Gastroesophageal sphincter (tissue), 4 donors: Measurements from ENCODE around the gene SH2D5. TPM values are rescaled to one million over a fixed set of nuclear protein-coding genes. Genes with fewer than 3 reads are reported as not detected.

Experiments used
- ATAC-seq: fragments of 150-250 bp; one replicate; pipeline ENCODE4 v1.9.1; 2016; ENCODE audit warnings: mild to moderate bottlenecking, moderate library complexity
- H3K27ac ChIP-seq, 4 donors: fragments of 200-600 bp; sonication (generic) in 3 of 4; 1 replicate in 3 of 4; 2 replicates in 1 of 4; pipeline ENCODE4 v1.5.1; 2016 to 2019
- H3K27me3 ChIP-seq: fragments of 200-600 bp; sonication (generic); one replicate; pipeline ENCODE4 v1.5.1; 2019
- H3K36me3 ChIP-seq, 2 donors: fragments of 200-600 bp; sonication (generic); one replicate each; pipeline ENCODE4 v1.5.1; 2019; ENCODE audit warnings: control low read depth in 1 of 2
- H3K4me1 ChIP-seq, 3 donors: fragments of 200-600 bp; sonication (generic); 1 replicate in 2 of 3; 2 replicates in 1 of 3; pipeline ENCODE4 v1.5.1; 2016 to 2019; ENCODE audit warnings: control low read depth in 2 of 3
- H3K4me3 ChIP-seq, 2 donors: fragments of 200-600 bp; sonication (generic); one replicate each; pipeline ENCODE4 v1.5.1; 2019; ENCODE audit warnings: mild to moderate bottlenecking in 1 of 2, moderate library complexity in 1 of 2
- H3K9me3 ChIP-seq, 3 donors: fragments of 200-600 bp; sonication (generic); one replicate each; pipeline ENCODE4 v1.5.1; 2017 to 2019; ENCODE audit warnings: control low read depth in 2 of 3
- CTCF ChIP-seq, 4 experiments: fragments of 200-600 bp in 2 of 4; fragments of 450-650 bp in 2 of 4; sonication (generic) in 1 of 4; IDR thresholded peaks; one replicate each; pipeline ENCODE4 v1.5.1; 2017 to 2019; ENCODE audit warnings: antibody characterized with exemption in 4 of 4, mild to moderate bottlenecking in 2 of 4, moderate library complexity in 2 of 4
- EP300 ChIP-seq: sonication (generic); formaldehyde crosslinking; IDR thresholded peaks from one replicate; pipeline ENCODE4 v1.6.1; 2017; ENCODE audit warnings: antibody characterized with exemption, mild to moderate bottlenecking
- POLR2A ChIP-seq, 2 donors: fragments of 450-650 bp; IDR thresholded peaks; one replicate each; pipeline ENCODE4 v1.6.1; 2017; ENCODE audit warnings: antibody characterized with exemption in 2 of 2, mild to moderate bottlenecking in 2 of 2, moderate library complexity in 1 of 2
- POLR2AphosphoS5 ChIP-seq: sonication (generic); formaldehyde crosslinking; IDR thresholded peaks from one replicate; pipeline ENCODE4 v1.6.1; 2017; ENCODE audit warnings: antibody characterized with exemption
- WGBS, 2 donors: methylation state at CpG; one replicate each; pipeline ENCODE4 v1.1.5; 2018; ENCODE audit warnings: low coverage in 1 of 2; 5-methylcytosine and 5-hydroxymethylcytosine counted together
- total RNA-seq, 4 donors: library from RNA; depleted of rRNA; stranded (reverse); fragments of >200 nt; gene quantifications; one replicate each; pipeline ENCODE4 v1.1.0, GENCODE V29; 2016

Gene SH2D5
- total RNA-seq, 4 donors from 2014 or later, result 0.47 to 6.9 (median 1.1) TPM

GRCh38 chr1:20713440-20713839 is 19.1 kb downstream of the SH2D5 start:
- peaks cover 0 to 13% (median 6%) of the 10 kb centered on the region in 3 donors for H3K4me1 ChIP-seq
- H3K4me3 ChIP-seq, result no peak overlapping the region
- WGBS, 2 donors, result 100% methylated on average over 2 of the region's 6 CpGs; no CpG with 5 or more reads in 1 of the 2 donors

GRCh38 chr1:20712215-20712577 is 20.3 kb downstream of the SH2D5 start:
- Histone ChIP-seq H3K4me3 (no peak overlapping the region), H3K9me3 (no peaks in the 10 kb centered on the region), H3K36me3 (no peaks in the 10 kb centered on the region), H3K4me1 (peaks cover 0 to 3% (median 3%) of the 10 kb centered on the region in 3 donors), H3K27ac (no peak overlapping the region), H3K27me3 (peaks cover 60% of the 10 kb centered on the region)
- WGBS, 2 donors, result 75 to 84% methylated on average over 5 to 6 of the region's 6 CpGs
- no peak for TF ChIP-seq CTCF (IDR thresholded peaks at IDR 0.05)
- TF ChIP-seq POLR2A (IDR thresholded peaks at IDR 0.05), result no peak
- TF ChIP-seq POLR2AphosphoS5, result no peak
- TF ChIP-seq EP300, result no peak
- no peak for ATAC-seq

More at GRCh38 chr1:20713440-20713839, 19.1 kb downstream of the SH2D5 start:
- H3K36me3 ChIP-seq, result no peaks in the 10 kb centered on the region
- no peaks in the 10 kb centered on the region for H3K9me3 ChIP-seq
- no peak overlapping the region for H3K27ac ChIP-seq
- TF ChIP-seq POLR2A (IDR thresholded peaks at IDR 0.05) (no peak), EP300 (no peak), POLR2AphosphoS5 (no peak), CTCF (IDR thresholded peaks at IDR 0.05) (no peak)
- H3K27me3 ChIP-seq, result peaks cover 60% of the 10 kb centered on the region
- ATAC-seq, result no peak

- no peaks in the 10 kb centered on the region for H3K9me3 ChIP-seq
- ATAC-seq, result no peak
- H3K27ac ChIP-seq, result no peak overlapping the region
- H3K4me1 ChIP-seq, result no peaks in the 10 kb centered on the region
- TF ChIP-seq CTCF (IDR thresholded peaks at IDR 0.05), result no peak
- TF ChIP-seq POLR2A (IDR thresholded peaks at IDR 0.05), result no peak
- TF ChIP-seq EP300, result no peak
- no peak for TF ChIP-seq POLR2AphosphoS5
- no peak overlapping the region for H3K4me3 ChIP-seq
- H3K27me3 ChIP-seq, result peaks cover 57% of the 10 kb centered on the region
- no peaks in the 10 kb centered on the region for H3K36me3 ChIP-seq
- 64 to 93% methylated on average over 2 to 3 of the region's 29 CpGs for WGBS, 2 donors
These were observed 21.0 kb downstream of the SH2D5 start for GRCh38 chr1:20711285-20712214.

GRCh38 chr1:20710469-20711284 is 21.8 kb downstream of the SH2D5 start:
- H3K9me3 ChIP-seq, result no peaks in the 10 kb centered on the region
- H3K36me3 ChIP-seq, result no peaks in the 10 kb centered on the region
- H3K4me1 ChIP-seq, result no peaks in the 10 kb centered on the region
- no peak for ATAC-seq
- 60 to 83% methylated on average over 5 to 14 of the region's 18 CpGs for WGBS, 2 donors
- H3K4me3 ChIP-seq, result no peak overlapping the region
- H3K27ac ChIP-seq, result no peak overlapping the region
- H3K27me3 ChIP-seq, result peaks cover 49% of the 10 kb centered on the region
- TF ChIP-seq EP300 (no peak), POLR2AphosphoS5 (no peak), POLR2A (IDR thresholded peaks at IDR 0.05) (no peak), CTCF (IDR thresholded peaks at IDR 0.05) (no peak)
